HepG2 (cell line): ENCODE measurements around the gene NUSAP1. TPM values are rescaled to one million over a fixed set of nuclear protein-coding genes. Genes with fewer than 3 reads are reported as not detected.

Experiments used
- ARID2 ChIP-seq: sonication (generic); formaldehyde crosslinking; IDR thresholded peaks from 2 replicates; pipeline ENCODE4 v1.8.1; 2022; ENCODE audit warnings: mild to moderate bottlenecking, missing genetic modification reagents, borderline replicate concordance
- CEBPB ChIP-seq: IDR thresholded peaks from 2 replicates; pipeline ENCODE4 v1.6.1; 2011; ENCODE audit warnings: low read depth, low read length, improper control_type of control experiment, borderline replicate concordance
- EP300 ChIP-seq, 3 experiments: sonication (generic) in 1 of 3; formaldehyde crosslinking in 1 of 3; IDR thresholded peaks; 2 replicates each; pipeline versions ENCODE4 v1.5.1 to v1.6.1; 2011 to 2020; ENCODE audit warnings: low read depth in 2 of 3, low read length in 2 of 3, borderline replicate concordance in 1 of 3, improper control_type of control experiment in 1 of 3, mild to moderate bottlenecking in 1 of 3, missing genetic modification reagents in 1 of 3, moderate library complexity in 1 of 3
- HIVEP1 ChIP-seq: sonication (generic); formaldehyde crosslinking; IDR thresholded peaks from 2 replicates; pipeline ENCODE4 v1.4.0; 2020; ENCODE audit warnings: mild to moderate bottlenecking, missing genetic modification reagents
- HNRNPLL ChIP-seq: fragments of 200-400 bp; formaldehyde crosslinking; IDR thresholded peaks from 2 replicates; pipeline ENCODE4 v1.6.1; 2017; ENCODE audit warnings: mild to moderate bottlenecking, low read depth, low read length; ENCODE audit not compliant: poor library complexity, severe bottlenecking
- KLF6 ChIP-seq: IDR thresholded peaks from 2 replicates; pipeline ENCODE4 v1.8.0; 2016; ENCODE audit warnings: missing biosample characterization, missing genetic modification reagents
- RFXANK ChIP-seq: IDR thresholded peaks from 2 replicates; pipeline ENCODE4 v1.6.1; 2016
- SPEN ChIP-seq: sonication (generic); formaldehyde crosslinking; IDR thresholded peaks from 2 replicates; pipeline ENCODE4 v1.5.1; 2020; ENCODE audit warnings: low read depth, mild to moderate bottlenecking, missing genetic modification reagents
- polyA plus RNA-seq, 8 experiments: library from polyadenylated mRNA; depleted of rRNA in 3 of 8; stranded (reverse) in 7 of 8; unstranded in 1 of 8; fragments of >200 nt; fragmentation: Illumina TruSeq in 4 of 8; extraction: Trizol in 4 of 8; gene quantifications; 2 replicates each; pipeline versions ENCODE4 v1.2.1 to v1.2.3, GENCODE V29; 2011 to 2016; ENCODE audit warnings: low read depth in 4 of 8, missing spikeins in 1 of 8, mixed read lengths in 1 of 8; ENCODE audit not compliant: insufficient read depth in 1 of 8
- total RNA-seq, 5 experiments: library from RNA; depleted of rRNA; stranded (reverse); fragments of >200 nt; fragmentation: Illumina TruSeq; extraction: Trizol; gene quantifications; 2 replicates each; pipeline ENCODE4 v1.2.3, GENCODE V29; 2016; ENCODE audit warnings: low read depth in 1 of 5
- TF ChIP-seq, protein P1 (sequence below): sonication (generic); formaldehyde crosslinking; IDR thresholded peaks from 2 replicates; pipeline ENCODE4 v1.5.0; 2020; ENCODE audit warnings: missing genetic modification reagents
- TF ChIP-seq, protein P2 (sequence below): sonication (generic); formaldehyde crosslinking; IDR thresholded peaks from 2 replicates; pipeline ENCODE4 v1.5.1; 2020; ENCODE audit warnings: missing genetic modification reagents, mild to moderate bottlenecking, borderline replicate concordance
- TF ChIP-seq, protein P3 (sequence below): sonication (generic); formaldehyde crosslinking; IDR thresholded peaks from 2 replicates; pipeline ENCODE4 v1.5.0; 2020; ENCODE audit warnings: mild to moderate bottlenecking, missing genetic modification reagents, borderline replicate concordance
- TF ChIP-seq, protein P4 (sequence below): sonication (generic); formaldehyde crosslinking; IDR thresholded peaks from 2 replicates; pipeline ENCODE4 v1.4.0; 2020; ENCODE audit warnings: mild to moderate bottlenecking, missing genetic modification reagents
- TF ChIP-seq, protein P5 (sequence below): sonication (generic); formaldehyde crosslinking; IDR thresholded peaks from 2 replicates; pipeline ENCODE4 v1.8.0; 2022; ENCODE audit warnings: low read depth, missing genetic modification reagents
- TF ChIP-seq, protein P6 (sequence below): sonication (generic); formaldehyde crosslinking; IDR thresholded peaks from 2 replicates; pipeline ENCODE4 v1.5.0; 2020; ENCODE audit warnings: mild to moderate bottlenecking, missing genetic modification reagents

The NUSAP1 gene
- total and polyA plus RNA-seq, 2 of the 13 experiments (the other 11 are each of a cell fraction or from before 2014, with no cell fraction given) = 59.5 to 106 TPM

DNA sequence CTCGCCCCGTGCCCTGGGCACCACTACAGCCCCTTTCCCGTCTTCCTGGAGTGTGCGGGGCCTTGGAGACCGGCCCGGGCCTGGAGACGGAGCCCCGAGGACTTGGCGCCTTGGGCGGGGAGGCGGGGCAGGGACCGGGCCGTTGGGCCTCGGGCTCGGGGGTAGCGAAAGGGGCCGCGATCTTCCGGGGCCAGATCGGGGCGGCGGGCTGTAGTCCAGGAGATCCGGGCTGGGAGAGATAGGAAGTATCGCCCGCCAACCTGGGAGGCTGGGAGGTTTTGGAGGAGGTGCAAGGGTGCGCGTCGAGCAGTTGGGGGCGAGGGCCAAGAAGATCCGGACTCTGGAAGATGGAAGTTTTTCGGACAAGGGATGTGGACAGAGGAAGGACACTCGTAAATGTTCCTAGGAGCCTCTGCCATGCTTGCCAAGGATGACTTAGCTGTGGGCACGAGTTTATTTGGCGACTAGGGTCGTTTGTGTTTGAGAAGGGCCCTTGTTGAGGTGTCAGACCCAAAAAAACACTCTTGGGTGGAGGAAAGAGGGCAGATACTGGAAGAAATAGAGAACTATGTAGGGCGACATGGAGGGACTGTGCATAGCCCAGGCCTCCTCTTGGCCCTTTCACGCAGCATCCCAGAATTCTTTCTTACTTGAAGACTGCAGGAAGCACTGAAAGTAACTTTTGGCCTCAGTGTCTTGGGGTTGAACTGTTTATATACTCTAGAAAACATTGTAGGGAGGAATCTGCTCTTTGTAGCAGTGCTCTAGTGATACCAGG, 84.9 kb downstream of the NUSAP1 start (continued):
- TF ChIP-seq, protein P1, sequence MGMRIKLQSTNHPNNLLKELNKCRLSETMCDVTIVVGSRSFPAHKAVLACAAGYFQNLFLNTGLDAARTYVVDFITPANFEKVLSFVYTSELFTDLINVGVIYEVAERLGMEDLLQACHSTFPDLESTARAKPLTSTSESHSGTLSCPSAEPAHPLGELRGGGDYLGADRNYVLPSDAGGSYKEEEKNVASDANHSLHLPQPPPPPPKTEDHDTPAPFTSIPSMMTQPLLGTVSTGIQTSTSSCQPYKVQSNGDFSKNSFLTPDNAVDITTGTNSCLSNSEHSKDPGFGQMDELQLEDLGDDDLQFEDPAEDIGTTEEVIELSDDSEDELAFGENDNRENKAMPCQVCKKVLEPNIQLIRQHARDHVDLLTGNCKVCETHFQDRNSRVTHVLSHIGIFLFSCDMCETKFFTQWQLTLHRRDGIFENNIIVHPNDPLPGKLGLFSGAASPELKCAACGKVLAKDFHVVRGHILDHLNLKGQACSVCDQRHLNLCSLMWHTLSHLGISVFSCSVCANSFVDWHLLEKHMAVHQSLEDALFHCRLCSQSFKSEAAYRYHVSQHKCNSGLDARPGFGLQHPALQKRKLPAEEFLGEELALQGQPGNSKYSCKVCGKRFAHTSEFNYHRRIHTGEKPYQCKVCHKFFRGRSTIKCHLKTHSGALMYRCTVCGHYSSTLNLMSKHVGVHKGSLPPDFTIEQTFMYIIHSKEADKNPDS = no peak
- no peak for TF ChIP-seq RFXANK
- TF ChIP-seq HIVEP1 = no peak; the same call in 1 of the 2 replicates
- no peak for TF ChIP-seq EP300 (IDR thresholded peaks at IDR 0.05; ENCODE audit: low read depth in 2 of 2, low read length in 2 of 2)
- TF ChIP-seq EP300 (CRISPR knock-in tag; IDR thresholded peaks at IDR 0.05; ENCODE audit: borderline replicate concordance) = no peak
- no peak for TF ChIP-seq CEBPB
- TF ChIP-seq, protein P2, sequence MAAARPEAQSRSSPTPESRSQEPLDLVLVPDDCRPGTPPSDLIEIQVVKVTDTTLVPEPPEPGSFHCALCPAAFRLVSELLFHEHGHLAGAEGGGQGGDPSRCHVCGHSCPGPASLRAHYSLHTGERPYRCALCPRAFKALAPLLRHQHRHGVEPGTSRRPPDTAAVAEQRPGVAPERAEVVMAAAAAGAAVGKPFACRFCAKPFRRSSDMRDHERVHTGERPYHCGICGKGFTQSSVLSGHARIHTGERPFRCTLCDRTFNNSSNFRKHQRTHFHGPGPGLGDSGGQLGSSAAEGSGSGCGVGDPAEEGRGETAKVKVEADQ = no peak
- TF ChIP-seq, protein P3, sequence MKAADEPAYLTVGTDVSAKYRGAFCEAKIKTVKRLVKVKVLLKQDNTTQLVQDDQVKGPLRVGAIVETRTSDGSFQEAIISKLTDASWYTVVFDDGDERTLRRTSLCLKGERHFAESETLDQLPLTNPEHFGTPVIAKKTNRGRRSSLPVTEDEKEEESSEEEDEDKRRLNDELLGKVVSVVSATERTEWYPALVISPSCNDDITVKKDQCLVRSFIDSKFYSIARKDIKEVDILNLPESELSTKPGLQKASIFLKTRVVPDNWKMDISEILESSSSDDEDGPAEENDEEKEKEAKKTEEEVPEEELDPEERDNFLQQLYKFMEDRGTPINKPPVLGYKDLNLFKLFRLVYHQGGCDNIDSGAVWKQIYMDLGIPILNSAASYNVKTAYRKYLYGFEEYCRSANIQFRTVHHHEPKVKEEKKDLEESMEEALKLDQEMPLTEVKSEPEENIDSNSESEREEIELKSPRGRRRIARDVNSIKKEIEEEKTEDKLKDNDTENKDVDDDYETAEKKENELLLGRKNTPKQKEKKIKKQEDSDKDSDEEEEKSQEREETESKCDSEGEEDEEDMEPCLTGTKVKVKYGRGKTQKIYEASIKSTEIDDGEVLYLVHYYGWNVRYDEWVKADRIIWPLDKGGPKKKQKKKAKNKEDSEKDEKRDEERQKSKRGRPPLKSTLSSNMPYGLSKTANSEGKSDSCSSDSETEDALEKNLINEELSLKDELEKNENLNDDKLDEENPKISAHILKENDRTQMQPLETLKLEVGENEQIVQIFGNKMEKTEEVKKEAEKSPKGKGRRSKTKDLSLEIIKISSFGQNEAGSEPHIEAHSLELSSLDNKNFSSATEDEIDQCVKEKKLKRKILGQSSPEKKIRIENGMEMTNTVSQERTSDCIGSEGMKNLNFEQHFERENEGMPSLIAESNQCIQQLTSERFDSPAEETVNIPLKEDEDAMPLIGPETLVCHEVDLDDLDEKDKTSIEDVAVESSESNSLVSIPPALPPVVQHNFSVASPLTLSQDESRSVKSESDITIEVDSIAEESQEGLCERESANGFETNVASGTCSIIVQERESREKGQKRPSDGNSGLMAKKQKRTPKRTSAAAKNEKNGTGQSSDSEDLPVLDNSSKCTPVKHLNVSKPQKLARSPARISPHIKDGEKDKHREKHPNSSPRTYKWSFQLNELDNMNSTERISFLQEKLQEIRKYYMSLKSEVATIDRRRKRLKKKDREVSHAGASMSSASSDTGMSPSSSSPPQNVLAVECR (CRISPR knock-in tag) = peak; percentile 14; the same call in 1 of the 2 replicates
- no peak for TF ChIP-seq KLF6
- TF ChIP-seq, protein P4, sequence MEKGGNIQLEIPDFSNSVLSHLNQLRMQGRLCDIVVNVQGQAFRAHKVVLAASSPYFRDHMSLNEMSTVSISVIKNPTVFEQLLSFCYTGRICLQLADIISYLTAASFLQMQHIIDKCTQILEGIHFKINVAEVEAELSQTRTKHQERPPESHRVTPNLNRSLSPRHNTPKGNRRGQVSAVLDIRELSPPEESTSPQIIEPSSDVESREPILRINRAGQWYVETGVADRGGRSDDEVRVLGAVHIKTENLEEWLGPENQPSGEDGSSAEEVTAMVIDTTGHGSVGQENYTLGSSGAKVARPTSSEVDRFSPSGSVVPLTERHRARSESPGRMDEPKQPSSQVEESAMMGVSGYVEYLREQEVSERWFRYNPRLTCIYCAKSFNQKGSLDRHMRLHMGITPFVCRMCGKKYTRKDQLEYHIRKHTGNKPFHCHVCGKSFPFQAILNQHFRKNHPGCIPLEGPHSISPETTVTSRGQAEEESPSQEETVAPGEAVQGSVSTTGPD (CRISPR knock-in tag) = no peak
- no peak for TF ChIP-seq HNRNPLL
- no peak for TF ChIP-seq ARID2 (CRISPR knock-in tag)
- TF ChIP-seq, protein P5, sequence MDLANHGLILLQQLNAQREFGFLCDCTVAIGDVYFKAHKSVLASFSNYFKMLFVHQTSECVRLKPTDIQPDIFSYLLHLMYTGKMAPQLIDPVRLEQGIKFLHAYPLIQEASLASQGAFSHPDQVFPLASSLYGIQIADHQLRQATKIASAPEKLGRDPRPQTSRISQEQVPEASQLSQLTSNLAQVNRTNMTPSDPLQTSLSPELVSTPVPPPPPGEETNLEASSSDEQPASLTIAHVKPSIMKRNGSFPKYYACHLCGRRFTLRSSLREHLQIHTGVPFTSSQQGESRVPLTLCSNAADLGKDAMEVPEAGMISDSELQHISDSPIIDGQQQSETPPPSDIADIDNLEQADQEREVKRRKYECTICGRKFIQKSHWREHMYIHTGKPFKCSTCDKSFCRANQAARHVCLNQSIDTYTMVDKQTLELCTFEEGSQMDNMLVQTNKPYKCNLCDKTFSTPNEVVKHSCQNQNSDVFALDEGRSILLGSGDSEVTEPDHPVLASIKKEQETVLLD = no peak
- TF ChIP-seq, protein P6, sequence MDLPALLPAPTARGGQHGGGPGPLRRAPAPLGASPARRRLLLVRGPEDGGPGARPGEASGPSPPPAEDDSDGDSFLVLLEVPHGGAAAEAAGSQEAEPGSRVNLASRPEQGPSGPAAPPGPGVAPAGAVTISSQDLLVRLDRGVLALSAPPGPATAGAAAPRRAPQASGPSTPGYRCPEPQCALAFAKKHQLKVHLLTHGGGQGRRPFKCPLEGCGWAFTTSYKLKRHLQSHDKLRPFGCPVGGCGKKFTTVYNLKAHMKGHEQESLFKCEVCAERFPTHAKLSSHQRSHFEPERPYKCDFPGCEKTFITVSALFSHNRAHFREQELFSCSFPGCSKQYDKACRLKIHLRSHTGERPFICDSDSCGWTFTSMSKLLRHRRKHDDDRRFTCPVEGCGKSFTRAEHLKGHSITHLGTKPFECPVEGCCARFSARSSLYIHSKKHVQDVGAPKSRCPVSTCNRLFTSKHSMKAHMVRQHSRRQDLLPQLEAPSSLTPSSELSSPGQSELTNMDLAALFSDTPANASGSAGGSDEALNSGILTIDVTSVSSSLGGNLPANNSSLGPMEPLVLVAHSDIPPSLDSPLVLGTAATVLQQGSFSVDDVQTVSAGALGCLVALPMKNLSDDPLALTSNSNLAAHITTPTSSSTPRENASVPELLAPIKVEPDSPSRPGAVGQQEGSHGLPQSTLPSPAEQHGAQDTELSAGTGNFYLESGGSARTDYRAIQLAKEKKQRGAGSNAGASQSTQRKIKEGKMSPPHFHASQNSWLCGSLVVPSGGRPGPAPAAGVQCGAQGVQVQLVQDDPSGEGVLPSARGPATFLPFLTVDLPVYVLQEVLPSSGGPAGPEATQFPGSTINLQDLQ (CRISPR knock-in tag) = peak; percentile 57; the same call in 1 of the 2 replicates
- TF ChIP-seq SPEN = peak; percentile 26; the same call in 1 of the 2 replicates
